ENCODE measurements around the gene SLA2.
A peak's percentile ranks its signal among the peaks of the same experiment; 100 is the strongest.
"Not testable (repeated sequence)": the region's sequence is repeated elsewhere in the genome, so short reads cannot be mapped to it uniquely, and the experiment has no call there.

Gene SLA2, protein sequence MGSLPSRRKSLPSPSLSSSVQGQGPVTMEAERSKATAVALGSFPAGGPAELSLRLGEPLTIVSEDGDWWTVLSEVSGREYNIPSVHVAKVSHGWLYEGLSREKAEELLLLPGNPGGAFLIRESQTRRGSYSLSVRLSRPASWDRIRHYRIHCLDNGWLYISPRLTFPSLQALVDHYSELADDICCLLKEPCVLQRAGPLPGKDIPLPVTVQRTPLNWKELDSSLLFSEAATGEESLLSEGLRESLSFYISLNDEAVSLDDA

GRCh38 chr20:36645998-36646397 is at the start of gene SLA2:
SLA2 (minus strand) TSS chr20:36646196; CDS start chr20:36641335, 4,861 bp downstream.
- peak within 1 kb of the TSS; percentile 12 to 19 for H3K9ac ChIP-seq (ENCODE audit: low read depth in 1 of 2, low read length in 2 of 2)
- H3K4me3 ChIP-seq (ENCODE audit: low read length in 2 of 2): peak within 1 kb of the TSS; percentile 30 to 59

DNA sequence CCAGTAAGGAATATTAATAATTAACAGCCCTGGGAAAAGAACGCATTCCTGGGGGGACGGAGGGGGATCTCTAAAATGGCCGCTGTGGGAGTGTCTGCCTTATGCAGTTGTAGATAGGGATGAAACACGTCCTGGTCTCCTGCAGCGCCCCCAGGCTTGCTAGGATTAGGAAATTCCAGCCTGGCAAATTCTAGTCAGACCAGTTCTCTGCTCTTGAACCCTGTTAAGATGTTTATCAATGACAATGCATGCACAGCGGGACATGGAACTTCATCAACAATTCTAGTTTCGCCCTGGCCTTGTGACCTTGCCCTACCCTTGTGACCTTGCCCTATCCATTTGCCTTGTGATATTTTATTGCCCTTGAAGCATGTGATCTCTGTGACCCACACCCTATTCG is 49.5 kb upstream of the SLA2 start:
- not testable (repeated sequence) for H3K27me3 ChIP-seq (ENCODE audit: control insufficient read depth in 2 of 2, insufficient read depth in 2 of 2, low read length in 2 of 2); H3K9me3 ChIP-seq (ENCODE audit: control insufficient read depth in 2 of 2, low read length in 2 of 2); H3K27ac ChIP-seq (ENCODE audit: low read depth in 2 of 2, low read length in 2 of 2); H3K36me3 ChIP-seq (ENCODE audit: control insufficient read depth in 2 of 2, insufficient read depth in 2 of 2, low read length in 2 of 2); H3K4me3 ChIP-seq (ENCODE audit: low read length in 2 of 2); H3K9ac ChIP-seq (ENCODE audit: low read depth in 1 of 2, low read length in 2 of 2); H3K4me1 ChIP-seq (ENCODE audit: control insufficient read depth in 2 of 2, insufficient read depth in 2 of 2, low read length in 2 of 2)

More at GRCh38 chr20:36645998-36646397, at the start of gene SLA2:
- Histone ChIP-seq H3K27ac (ENCODE audit: low read depth in 2 of 2, low read length in 2 of 2) (peak within 1 kb of the TSS in 1 of 2 donors; percentile 69), H3K27me3 (ENCODE audit: control insufficient read depth in 2 of 2, insufficient read depth in 2 of 2, low read length in 2 of 2) (no peaks in the 10 kb centered on the region), H3K4me1 (ENCODE audit: control insufficient read depth in 2 of 2, insufficient read depth in 2 of 2, low read length in 2 of 2) (peaks cover 0 to 4% of the 10 kb centered on the region in 2 donors), H3K36me3 (ENCODE audit: control insufficient read depth in 2 of 2, insufficient read depth in 2 of 2, low read length in 2 of 2) (no peaks in the 10 kb centered on the region), H3K9me3 (ENCODE audit: control insufficient read depth in 2 of 2, low read length in 2 of 2) (no peaks in the 10 kb centered on the region)

DNA sequence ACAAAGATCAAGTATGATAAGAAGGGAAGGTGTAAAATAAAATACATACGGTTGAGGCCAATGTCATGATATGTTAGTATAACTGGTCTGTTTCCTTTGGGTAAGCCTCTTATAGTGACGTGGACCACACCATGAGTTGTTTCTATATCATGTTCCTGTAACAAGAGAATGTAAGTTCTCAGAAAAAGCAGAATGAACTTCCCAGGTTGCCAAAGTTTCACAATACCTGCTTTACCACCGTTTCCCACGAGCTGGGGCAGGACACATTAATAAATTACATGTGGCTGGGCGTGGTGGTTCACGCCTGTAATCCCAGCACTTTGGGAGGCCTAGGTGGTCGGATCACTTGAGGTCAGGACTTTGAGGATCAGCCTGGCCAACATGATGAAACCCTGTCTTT is 42.6 kb upstream of the SLA2 start:
- Histone ChIP-seq H3K36me3 (ENCODE audit: control insufficient read depth in 2 of 2, insufficient read depth in 2 of 2, low read length in 2 of 2) (peaks cover 3 to 19% of the 10 kb centered on the region in 2 donors), H3K4me3 (ENCODE audit: low read length in 2 of 2) (no peak overlapping the region)

DNA sequence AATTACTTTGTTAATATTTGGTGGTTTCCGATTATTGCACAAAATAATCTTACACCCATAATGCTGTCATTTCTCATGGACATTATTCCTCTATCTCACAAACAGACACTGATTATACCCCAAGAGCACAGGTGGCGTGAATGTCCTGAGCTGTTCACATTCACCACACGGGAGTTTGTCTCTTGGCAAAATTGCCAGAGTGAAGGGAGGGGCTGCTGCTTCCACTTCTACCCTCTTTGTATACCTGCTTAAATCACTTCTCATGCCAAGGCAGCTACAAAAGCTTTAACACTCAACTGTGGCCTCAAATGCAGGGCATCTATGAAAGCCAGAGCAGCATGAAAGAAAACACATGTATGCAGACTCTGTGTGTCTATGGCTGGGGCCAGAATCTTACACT is 41.9 kb upstream of the SLA2 start:
- Histone ChIP-seq H3K4me1 (ENCODE audit: control insufficient read depth in 2 of 2, insufficient read depth in 2 of 2, low read length in 2 of 2) (no peaks in the 10 kb centered on the region), H3K9ac (ENCODE audit: low read depth in 1 of 2, low read length in 2 of 2) (no peak overlapping the region), H3K27me3 (ENCODE audit: control insufficient read depth in 2 of 2, insufficient read depth in 2 of 2, low read length in 2 of 2) (no peaks in the 10 kb centered on the region), H3K27ac (ENCODE audit: low read depth in 2 of 2, low read length in 2 of 2) (no peak overlapping the region), H3K9me3 (ENCODE audit: control insufficient read depth in 2 of 2, low read length in 2 of 2) (no peaks in the 10 kb centered on the region), H3K4me3 (ENCODE audit: low read length in 2 of 2) (no peak overlapping the region), H3K36me3 (ENCODE audit: control insufficient read depth in 2 of 2, insufficient read depth in 2 of 2, low read length in 2 of 2) (peaks cover 3 to 19% of the 10 kb centered on the region in 2 donors)

More for the DNA sequence above, 42.6 kb upstream of the SLA2 start:
- no peaks in the 10 kb centered on the region for H3K4me1 ChIP-seq (ENCODE audit: control insufficient read depth in 2 of 2, insufficient read depth in 2 of 2, low read length in 2 of 2)
- no peaks in the 10 kb centered on the region for H3K27me3 ChIP-seq (ENCODE audit: control insufficient read depth in 2 of 2, insufficient read depth in 2 of 2, low read length in 2 of 2)
- no peak overlapping the region for H3K27ac ChIP-seq (ENCODE audit: low read depth in 2 of 2, low read length in 2 of 2)
- no peaks in the 10 kb centered on the region for H3K9me3 ChIP-seq (ENCODE audit: control insufficient read depth in 2 of 2, low read length in 2 of 2)
- H3K9ac ChIP-seq (ENCODE audit: low read depth in 1 of 2, low read length in 2 of 2): no peak overlapping the region

DNA sequence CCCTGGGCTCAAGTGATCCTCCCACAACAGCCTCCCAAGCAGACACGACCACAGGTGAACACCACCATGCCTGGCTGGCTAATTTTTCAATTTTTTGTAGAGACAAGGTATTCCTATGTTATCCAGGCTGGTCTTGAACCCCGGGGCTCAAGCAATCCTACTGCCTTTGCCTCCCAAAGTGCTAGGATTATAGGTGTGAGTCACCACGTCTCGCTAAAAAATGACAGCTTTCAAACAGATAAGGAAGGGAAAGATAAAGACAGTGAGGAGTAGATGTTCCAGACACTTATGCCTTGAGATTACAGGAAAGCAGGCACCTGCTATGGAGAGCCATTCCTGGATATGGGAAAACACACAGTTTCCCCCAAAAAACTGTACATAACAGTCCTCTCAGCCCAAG is 40.9 kb upstream of the SLA2 start:
- no peak overlapping the region for H3K27ac ChIP-seq (ENCODE audit: low read depth in 2 of 2, low read length in 2 of 2)
- no peaks in the 10 kb centered on the region for H3K27me3 ChIP-seq (ENCODE audit: control insufficient read depth in 2 of 2, insufficient read depth in 2 of 2, low read length in 2 of 2)
- no peak overlapping the region for H3K9ac ChIP-seq (ENCODE audit: low read depth in 1 of 2, low read length in 2 of 2)
- H3K4me3 ChIP-seq (ENCODE audit: low read length in 2 of 2): no peak overlapping the region
- H3K9me3 ChIP-seq (ENCODE audit: control insufficient read depth in 2 of 2, low read length in 2 of 2): no peaks in the 10 kb centered on the region
- H3K4me1 ChIP-seq (ENCODE audit: control insufficient read depth in 2 of 2, insufficient read depth in 2 of 2, low read length in 2 of 2): no peaks in the 10 kb centered on the region
- peaks cover 6 to 23% of the 10 kb centered on the region in 2 donors for H3K36me3 ChIP-seq (ENCODE audit: control insufficient read depth in 2 of 2, insufficient read depth in 2 of 2, low read length in 2 of 2)

GRCh38 chr20:36686504-36686903 is 40.5 kb upstream of the SLA2 start:
- no peaks in the 10 kb centered on the region for H3K9me3 ChIP-seq (ENCODE audit: control insufficient read depth in 2 of 2, low read length in 2 of 2)
- H3K27me3 ChIP-seq (ENCODE audit: control insufficient read depth in 2 of 2, insufficient read depth in 2 of 2, low read length in 2 of 2): no peaks in the 10 kb centered on the region
- no peak overlapping the region for H3K9ac ChIP-seq (ENCODE audit: low read depth in 1 of 2, low read length in 2 of 2)
- no peaks in the 10 kb centered on the region for H3K4me1 ChIP-seq (ENCODE audit: control insufficient read depth in 2 of 2, insufficient read depth in 2 of 2, low read length in 2 of 2)
- H3K4me3 ChIP-seq (ENCODE audit: low read length in 2 of 2): no peak overlapping the region
- peaks cover 6 to 23% of the 10 kb centered on the region in 2 donors for H3K36me3 ChIP-seq (ENCODE audit: control insufficient read depth in 2 of 2, insufficient read depth in 2 of 2, low read length in 2 of 2)
- no peak overlapping the region for H3K27ac ChIP-seq (ENCODE audit: low read depth in 2 of 2, low read length in 2 of 2)

- no peak overlapping the region for H3K4me3 ChIP-seq (ENCODE audit: low read length in 2 of 2)
- no peaks in the 10 kb centered on the region for H3K9me3 ChIP-seq (ENCODE audit: control insufficient read depth in 2 of 2, low read length in 2 of 2)
- no peak overlapping the region for H3K27ac ChIP-seq (ENCODE audit: low read depth in 2 of 2, low read length in 2 of 2)
- no peaks in the 10 kb centered on the region for H3K27me3 ChIP-seq (ENCODE audit: control insufficient read depth in 2 of 2, insufficient read depth in 2 of 2, low read length in 2 of 2)
- H3K36me3 ChIP-seq (ENCODE audit: control insufficient read depth in 2 of 2, insufficient read depth in 2 of 2, low read length in 2 of 2): peaks cover 6 to 29% of the 10 kb centered on the region in 2 donors
- no peaks in the 10 kb centered on the region for H3K4me1 ChIP-seq (ENCODE audit: control insufficient read depth in 2 of 2, insufficient read depth in 2 of 2, low read length in 2 of 2)
- H3K9ac ChIP-seq (ENCODE audit: low read depth in 1 of 2, low read length in 2 of 2): no peak overlapping the region
Measured at GRCh38 chr20:36684747-36685146, 38.8 kb upstream of the SLA2 start.

- Histone ChIP-seq H3K27me3 (ENCODE audit: control insufficient read depth in 2 of 2, insufficient read depth in 2 of 2, low read length in 2 of 2) (no peaks in the 10 kb centered on the region), H3K36me3 (ENCODE audit: control insufficient read depth in 2 of 2, insufficient read depth in 2 of 2, low read length in 2 of 2) (peaks cover 6 to 24% of the 10 kb centered on the region in 2 donors)
Measured at GRCh38 chr20:36682311-36682710, 36.3 kb upstream of the SLA2 start.

GRCh38 chr20:36677422-36677771 is 31.4 kb upstream of the SLA2 start:
- H3K4me3 ChIP-seq (ENCODE audit: low read length in 2 of 2): no peak overlapping the region
- H3K36me3 ChIP-seq (ENCODE audit: control insufficient read depth in 2 of 2, insufficient read depth in 2 of 2, low read length in 2 of 2): peaks cover 2 to 10% of the 10 kb centered on the region in 2 donors
- H3K9me3 ChIP-seq (ENCODE audit: control insufficient read depth in 2 of 2, low read length in 2 of 2): no peaks in the 10 kb centered on the region
- no peak overlapping the region for H3K27ac ChIP-seq (ENCODE audit: low read depth in 2 of 2, low read length in 2 of 2)
- no peaks in the 10 kb centered on the region for H3K27me3 ChIP-seq (ENCODE audit: control insufficient read depth in 2 of 2, insufficient read depth in 2 of 2, low read length in 2 of 2)
- H3K4me1 ChIP-seq (ENCODE audit: control insufficient read depth in 2 of 2, insufficient read depth in 2 of 2, low read length in 2 of 2): no peaks in the 10 kb centered on the region
- H3K9ac ChIP-seq (ENCODE audit: low read depth in 1 of 2, low read length in 2 of 2): no peak overlapping the region

More at GRCh38 chr20:36682311-36682710, 36.3 kb upstream of the SLA2 start:
- no peaks in the 10 kb centered on the region for H3K4me1 ChIP-seq (ENCODE audit: control insufficient read depth in 2 of 2, insufficient read depth in 2 of 2, low read length in 2 of 2)
- H3K4me3 ChIP-seq (ENCODE audit: low read length in 2 of 2): no peak overlapping the region
- H3K27ac ChIP-seq (ENCODE audit: low read depth in 2 of 2, low read length in 2 of 2): no peak overlapping the region
- no peaks in the 10 kb centered on the region for H3K9me3 ChIP-seq (ENCODE audit: control insufficient read depth in 2 of 2, low read length in 2 of 2)
- H3K9ac ChIP-seq (ENCODE audit: low read depth in 1 of 2, low read length in 2 of 2): no peak overlapping the region

DNA sequence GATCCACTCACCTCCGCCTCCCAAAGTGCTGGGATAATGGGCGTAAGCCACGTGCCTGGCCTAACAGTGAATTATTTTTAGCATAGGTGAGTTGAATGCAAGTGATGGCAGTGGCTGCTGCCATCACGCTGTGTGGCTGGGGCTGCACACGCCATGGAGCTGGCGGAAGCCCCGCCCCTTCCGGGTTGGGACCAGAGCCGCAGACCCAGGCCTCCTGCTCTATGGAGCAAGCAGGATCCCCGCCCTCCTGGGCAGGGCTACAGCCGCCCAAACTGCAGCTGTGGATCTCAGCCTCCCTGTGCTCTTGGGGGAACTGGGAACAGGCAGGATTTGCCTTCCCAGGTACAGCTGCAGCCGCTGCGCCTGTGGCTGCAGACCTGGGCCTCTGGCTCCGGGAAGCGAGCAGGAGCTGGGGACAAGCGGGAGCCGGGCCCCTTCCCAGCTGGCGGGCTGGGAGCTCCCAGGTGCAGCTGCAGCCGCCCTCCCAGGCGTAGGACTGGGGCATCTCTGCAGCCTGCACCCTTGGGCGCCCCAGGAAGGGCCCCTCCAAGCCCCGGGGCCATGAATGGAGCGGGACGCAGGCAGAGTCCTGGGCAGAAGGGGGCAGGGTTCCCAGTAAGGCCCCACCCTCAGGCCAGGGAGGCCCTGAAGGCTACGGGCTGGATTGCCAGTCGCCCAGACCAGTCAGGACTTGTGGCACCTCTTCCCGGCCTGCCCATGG is 30.9 kb upstream of the SLA2 start:
- peaks cover 0 to 8% of the 10 kb centered on the region in 2 donors for H3K36me3 ChIP-seq (ENCODE audit: control insufficient read depth in 2 of 2, insufficient read depth in 2 of 2, low read length in 2 of 2)
- no peaks in the 10 kb centered on the region for H3K27me3 ChIP-seq (ENCODE audit: control insufficient read depth in 2 of 2, insufficient read depth in 2 of 2, low read length in 2 of 2)
- no peak overlapping the region for H3K9ac ChIP-seq (ENCODE audit: low read depth in 1 of 2, low read length in 2 of 2)
- H3K9me3 ChIP-seq (ENCODE audit: control insufficient read depth in 2 of 2, low read length in 2 of 2): no peaks in the 10 kb centered on the region
- H3K27ac ChIP-seq (ENCODE audit: low read depth in 2 of 2, low read length in 2 of 2): no peak overlapping the region
- no peak overlapping the region for H3K4me3 ChIP-seq (ENCODE audit: low read length in 2 of 2)
- H3K4me1 ChIP-seq (ENCODE audit: control insufficient read depth in 2 of 2, insufficient read depth in 2 of 2, low read length in 2 of 2): no peaks in the 10 kb centered on the region
